GM18519 (cell line): ENCODE results near the gene FBXO42.
"Not testable (repeated sequence)": the region's sequence is repeated elsewhere in the genome, so short reads cannot be mapped to it uniquely, and the experiment has no call there.

Source experiments
- ATAC-seq: cut with Tn5 transposase; IDR thresholded peaks from one replicate; pipeline ENCODE4 v1.9.1; 2021; ENCODE audit warnings: mild to moderate bottlenecking, moderate library complexity; ENCODE audit not compliant: unreplicated experiment, low FRiP score

FBXO42 gene

GRCh38 chr1:16372535-16373285 lies 20.4 kb upstream of the FBXO42 start:
- no peak for ATAC-seq

GRCh38 chr1:16371725-16372124 lies 19.4 kb upstream of the FBXO42 start:
- ATAC-seq, result no peak

GRCh38 chr1:16369821-16370220 lies 17.5 kb upstream of the FBXO42 start:
- ATAC-seq, result no peak

- no peak for ATAC-seq
These were observed 15.9 kb upstream of the FBXO42 start for GRCh38 chr1:16367968-16368890.

- ATAC-seq, result peak; percentile 42
These were observed 15.1 kb upstream of the FBXO42 start for GRCh38 chr1:16367258-16367967.

GRCh38 chr1:16366722-16367257 lies 14.5 kb upstream of the FBXO42 start, which contains the start of gene SZRD1:
SZRD1 (plus strand) TSS chr1:16367242; CDS start chr1:16367258, 16 bp downstream.
- ATAC-seq, result peak; percentile 56

- not testable (repeated sequence) for ATAC-seq
These were observed 12.8 kb upstream of the FBXO42 start for GRCh38 chr1:16365146-16365498.

GRCh38 chr1:16356867-16357266 lies 4.6 kb upstream of the FBXO42 start:
- no peak for ATAC-seq

- ATAC-seq, result no peak
These were observed 2.3 kb upstream of the FBXO42 start for GRCh38 chr1:16354619-16355018.

- ATAC-seq, result no peak
These were observed 709 bp upstream of the FBXO42 start for GRCh38 chr1:16352842-16353535.

GRCh38 chr1:16351456-16351993 lies 755 bp downstream of the FBXO42 start:
- ATAC-seq, result no peak

- ATAC-seq, result no peak
These were observed 2.4 kb downstream of the FBXO42 start for GRCh38 chr1:16349847-16350406.

GRCh38 chr1:16348414-16349182 lies 3.7 kb downstream of the FBXO42 start:
- no peak for ATAC-seq

GRCh38 chr1:16343276-16343675 lies 9.0 kb downstream of the FBXO42 start:
- ATAC-seq, result not testable (repeated sequence)

- no peak for ATAC-seq
These were observed 9.8 kb downstream of the FBXO42 start for GRCh38 chr1:16342331-16343062.

GRCh38 chr1:16340673-16341072 lies 11.6 kb downstream of the FBXO42 start:
- ATAC-seq, result no peak

- no peak for ATAC-seq
These were observed 13.3 kb downstream of the FBXO42 start for GRCh38 chr1:16338961-16339360.
